Vagina (tissue), 2 donors: ENCODE measurements around the gene IL9. TPM values are rescaled to one million over a fixed set of nuclear protein-coding genes. Genes with fewer than 3 reads are reported as not detected.

Experiments used
- DNase-seq, 2 donors: peaks; one replicate each; pipeline ENCODE4 v3.0.0-alpha.2; 2017; ENCODE audit errors: extremely low spot score in 2 of 2
- H3K27ac ChIP-seq: fragments of 200-600 bp; sonication (generic); one replicate; pipeline ENCODE4 v1.5.1; 2019
- H3K27me3 ChIP-seq: fragments of 200-600 bp; sonication (generic); one replicate; pipeline ENCODE4 v1.5.1; 2019
- H3K36me3 ChIP-seq, 2 donors: fragments of 200-600 bp; sonication (generic); one replicate each; pipeline ENCODE4 v1.5.1; 2017 to 2019
- H3K4me1 ChIP-seq: fragments of 200-600 bp; sonication (generic); one replicate; pipeline ENCODE4 v1.5.1; 2019
- H3K4me3 ChIP-seq, 2 donors: fragments of 200-600 bp; sonication (generic); 1 replicate in 1 of 2; 2 replicates in 1 of 2; pipeline ENCODE4 v1.5.1; 2016 to 2019
- H3K9me3 ChIP-seq: fragments of 200-600 bp; sonication (generic); one replicate; pipeline ENCODE4 v1.5.1; 2019
- POLR2A ChIP-seq, 2 donors: fragments of 450-650 bp; IDR thresholded peaks; one replicate each; pipeline ENCODE4 v1.6.1; 2017; ENCODE audit warnings: antibody characterized with exemption in 2 of 2, mild to moderate bottlenecking in 2 of 2, moderate library complexity in 2 of 2
- POLR2AphosphoS5 ChIP-seq, 2 donors: sonication (generic); formaldehyde crosslinking; IDR thresholded peaks; one replicate each; pipeline ENCODE4 v1.9.0; 2017; ENCODE audit warnings: antibody characterized with exemption in 2 of 2, mild to moderate bottlenecking in 2 of 2, low read depth in 1 of 2; ENCODE audit not compliant: insufficient read depth in 1 of 2
- intact Hi-C: fragments of 100-400 bp; cut with DNase I; formaldehyde crosslinking; loops from one replicate; pipeline ENCODE4 v1.15.1; 2023
- total RNA-seq: library from RNA; depleted of rRNA; stranded (reverse); fragments of >200 nt; gene quantifications from one replicate; pipeline ENCODE4 v1.2.3, GENCODE V29; 2016
- TF ChIP-seq, protein P1 (sequence below), 3 experiments: fragments of 450-650 bp in 2 of 3; fragments of 200-600 bp in 1 of 3; sonication (generic) in 1 of 3; IDR thresholded peaks; one replicate each; pipeline ENCODE4 v1.5.1; 2017 to 2019; ENCODE audit warnings: antibody characterized with exemption in 3 of 3, mild to moderate bottlenecking in 2 of 3, moderate library complexity in 2 of 3

IL9 gene
- total RNA-seq, 1 donor from 2014 or later = not detected

DNA sequence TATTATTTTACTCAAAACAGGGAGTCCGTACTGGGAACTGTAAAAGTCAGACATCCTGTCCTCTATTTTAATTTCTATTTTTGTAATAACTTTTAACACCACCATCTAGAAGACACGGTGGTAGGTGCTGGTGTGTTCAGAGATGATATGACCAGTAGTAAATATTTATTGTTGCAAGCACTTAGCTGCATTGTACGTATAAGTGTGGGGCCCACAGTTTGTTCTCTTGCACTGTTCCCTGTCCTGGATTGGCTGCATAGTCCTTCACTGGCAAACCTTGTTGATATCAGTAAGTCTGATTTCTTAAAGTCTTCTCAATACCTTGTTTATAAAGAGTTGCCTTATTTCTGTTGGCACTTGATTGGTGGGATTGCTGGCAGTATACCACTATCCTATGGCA, 24.6 kb upstream of the IL9 start:
- Histone ChIP-seq H3K36me3 (no peaks in the 10 kb centered on the region), H3K27ac (no peak overlapping the region), H3K4me1 (peaks cover 5% of the 10 kb centered on the region), H3K4me3 (no peak overlapping the region), H3K9me3 (no peaks in the 10 kb centered on the region), H3K27me3 (no peaks in the 10 kb centered on the region)
- TF ChIP-seq POLR2AphosphoS5 (IDR thresholded peaks at IDR 0.05; ENCODE audit: insufficient read depth in 1 of 2, low read depth in 1 of 2) (no peak), POLR2A (IDR thresholded peaks at IDR 0.05) (no peak)
- TF ChIP-seq, protein P1, sequence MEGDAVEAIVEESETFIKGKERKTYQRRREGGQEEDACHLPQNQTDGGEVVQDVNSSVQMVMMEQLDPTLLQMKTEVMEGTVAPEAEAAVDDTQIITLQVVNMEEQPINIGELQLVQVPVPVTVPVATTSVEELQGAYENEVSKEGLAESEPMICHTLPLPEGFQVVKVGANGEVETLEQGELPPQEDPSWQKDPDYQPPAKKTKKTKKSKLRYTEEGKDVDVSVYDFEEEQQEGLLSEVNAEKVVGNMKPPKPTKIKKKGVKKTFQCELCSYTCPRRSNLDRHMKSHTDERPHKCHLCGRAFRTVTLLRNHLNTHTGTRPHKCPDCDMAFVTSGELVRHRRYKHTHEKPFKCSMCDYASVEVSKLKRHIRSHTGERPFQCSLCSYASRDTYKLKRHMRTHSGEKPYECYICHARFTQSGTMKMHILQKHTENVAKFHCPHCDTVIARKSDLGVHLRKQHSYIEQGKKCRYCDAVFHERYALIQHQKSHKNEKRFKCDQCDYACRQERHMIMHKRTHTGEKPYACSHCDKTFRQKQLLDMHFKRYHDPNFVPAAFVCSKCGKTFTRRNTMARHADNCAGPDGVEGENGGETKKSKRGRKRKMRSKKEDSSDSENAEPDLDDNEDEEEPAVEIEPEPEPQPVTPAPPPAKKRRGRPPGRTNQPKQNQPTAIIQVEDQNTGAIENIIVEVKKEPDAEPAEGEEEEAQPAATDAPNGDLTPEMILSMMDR (IDR thresholded peaks at IDR 0.05) = no peak
- DNase-seq = no peak
- intact Hi-C loops = no loop called here

DNA sequence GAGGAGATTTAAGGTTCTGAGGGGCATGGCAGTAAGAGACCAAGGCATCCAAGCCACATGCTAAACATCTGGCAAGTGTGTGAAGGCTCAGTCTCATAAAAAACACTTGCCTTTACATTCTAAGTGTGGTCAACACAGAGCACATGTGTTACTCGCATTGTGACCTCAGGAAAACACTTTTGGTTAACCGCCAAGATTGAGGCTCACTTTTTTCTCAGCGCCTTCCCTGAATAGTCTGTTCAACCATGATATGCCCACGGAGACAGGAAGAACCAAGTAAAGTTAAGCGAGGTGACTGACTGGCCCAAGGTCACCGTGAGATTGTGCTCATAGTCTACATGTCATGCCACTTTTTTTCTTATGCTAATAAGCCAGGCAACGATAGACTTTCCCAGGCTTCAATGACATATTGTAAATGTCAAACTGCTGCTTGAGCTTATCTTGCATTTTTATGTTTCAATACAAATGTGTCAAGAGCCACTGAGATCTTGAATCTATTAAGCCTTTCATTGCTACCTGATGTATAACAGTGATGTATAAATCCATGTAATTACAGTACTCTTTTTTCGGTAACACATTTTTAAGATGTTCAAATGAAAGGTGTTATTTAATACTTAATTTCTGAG, 21.1 kb upstream of the IL9 start:
- H3K9me3 ChIP-seq = no peaks in the 10 kb centered on the region
- intact Hi-C loops = no loop called here
- no peak for DNase-seq
- H3K4me3 ChIP-seq = no peak overlapping the region
- H3K27ac ChIP-seq = no peak overlapping the region
- H3K27me3 ChIP-seq = no peaks in the 10 kb centered on the region
- H3K36me3 ChIP-seq = no peaks in the 10 kb centered on the region
- TF ChIP-seq POLR2AphosphoS5 (IDR thresholded peaks at IDR 0.05; ENCODE audit: insufficient read depth in 1 of 2, low read depth in 1 of 2) (no peak), POLR2A (IDR thresholded peaks at IDR 0.05) (no peak)
- TF ChIP-seq, protein P1 (IDR thresholded peaks at IDR 0.05) = no peak
- H3K4me1 ChIP-seq = peaks cover 3% of the 10 kb centered on the region

DNA sequence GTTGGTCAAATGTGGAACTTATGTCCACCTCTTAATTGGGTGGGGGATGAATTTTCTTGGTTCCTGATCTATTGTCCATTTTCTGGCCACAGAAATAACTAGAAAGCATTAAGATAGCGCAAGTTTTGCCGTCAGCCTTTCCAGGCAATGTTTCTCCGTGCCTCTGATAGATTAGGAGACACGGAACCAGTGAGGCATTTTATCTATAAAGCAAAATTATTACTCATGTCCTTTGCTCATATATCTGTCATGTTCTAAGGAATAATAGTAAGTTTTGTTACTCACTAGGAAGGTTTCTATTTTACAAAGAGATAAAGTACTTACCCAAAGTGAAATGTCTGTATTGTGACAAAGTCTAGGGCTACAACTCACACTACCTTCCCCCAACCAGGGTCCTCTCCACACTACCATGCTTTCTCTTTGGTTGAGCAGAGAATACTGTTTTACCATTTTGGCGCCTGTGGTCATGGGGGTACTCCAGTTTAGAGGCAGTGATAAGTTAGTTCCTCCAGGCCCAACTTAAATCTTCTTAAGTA, 19.9 kb upstream of the IL9 start:
- Histone ChIP-seq H3K27me3 (no peaks in the 10 kb centered on the region), H3K36me3 (no peaks in the 10 kb centered on the region), H3K27ac (no peak overlapping the region), H3K9me3 (no peaks in the 10 kb centered on the region), H3K4me3 (no peak overlapping the region), H3K4me1 (no peaks in the 10 kb centered on the region)
- DNase-seq = no peak
- intact Hi-C loops = no loop called here
- TF ChIP-seq, protein P1 (IDR thresholded peaks at IDR 0.05) = no peak
- TF ChIP-seq POLR2AphosphoS5 (IDR thresholded peaks at IDR 0.05; ENCODE audit: insufficient read depth in 1 of 2, low read depth in 1 of 2) (no peak), POLR2A (IDR thresholded peaks at IDR 0.05) (no peak)

DNA sequence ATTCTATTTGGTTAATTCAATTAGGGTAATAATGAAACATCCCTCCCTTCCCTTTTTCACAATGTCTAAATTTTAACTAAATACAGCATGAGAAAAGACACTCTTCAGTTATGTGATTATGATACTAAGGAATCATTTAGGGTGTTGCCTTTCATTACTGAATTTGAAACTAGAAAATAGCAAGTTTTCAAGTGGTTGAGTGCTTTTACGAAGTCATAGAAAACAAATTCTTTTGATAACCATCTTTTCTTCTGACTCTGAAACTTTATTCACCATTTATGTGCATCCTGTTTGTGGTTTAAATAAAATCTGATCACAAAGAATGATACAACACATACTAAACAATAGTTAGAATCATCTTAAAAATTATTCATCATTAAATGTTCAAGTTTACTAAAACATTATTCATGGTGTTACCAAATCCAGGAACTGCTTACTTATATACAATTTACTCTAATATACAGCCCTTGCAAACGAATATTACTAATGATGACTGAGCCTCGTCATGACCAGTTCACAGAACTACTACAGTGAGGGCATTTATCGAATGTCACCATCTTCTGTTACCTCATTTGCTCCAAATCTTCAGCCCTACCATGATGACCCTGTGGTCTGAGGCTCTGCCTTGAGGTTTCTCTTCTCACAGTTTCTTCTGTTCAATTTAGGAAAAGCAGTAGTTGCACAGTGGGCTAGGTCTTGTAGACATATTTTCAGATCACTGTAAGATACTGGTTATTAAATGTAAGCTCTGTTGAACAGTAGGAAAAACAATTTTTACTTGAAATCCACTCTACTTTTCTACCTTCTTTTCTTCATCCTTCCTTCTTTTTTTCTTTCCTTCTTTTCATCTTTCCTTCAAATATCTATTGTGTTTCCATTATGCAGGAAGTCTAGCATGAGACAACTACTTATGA, 18.3 kb upstream of the IL9 start:
- intact Hi-C loops = no loop called here
- Histone ChIP-seq H3K4me3 (no peak overlapping the region), H3K36me3 (no peaks in the 10 kb centered on the region), H3K9me3 (no peaks in the 10 kb centered on the region), H3K27ac (no peak overlapping the region), H3K4me1 (no peaks in the 10 kb centered on the region), H3K27me3 (no peaks in the 10 kb centered on the region)
- TF ChIP-seq, protein P1 (IDR thresholded peaks at IDR 0.05) = no peak
- TF ChIP-seq POLR2AphosphoS5 (IDR thresholded peaks at IDR 0.05; ENCODE audit: insufficient read depth in 1 of 2, low read depth in 1 of 2) (no peak), POLR2A (IDR thresholded peaks at IDR 0.05) (no peak)
- DNase-seq = no peak
